Spleen (tissue), 11 donors: ENCODE measurements around the gene PTGER2. TPM values are rescaled to one million over a fixed set of nuclear protein-coding genes. Genes with fewer than 3 reads are reported as not detected.
A peak's percentile ranks its signal among the peaks of the same experiment; 100 is the strongest.

Experiments used
- DNase-seq: peaks from one replicate; pipeline ENCODE4 v3.0.0-alpha.2; 2020
- H3K27ac ChIP-seq, 8 donors: fragments of 200-600 bp; sonication (generic) in 7 of 8; 1 replicate in 4 of 8; 2 replicates in 4 of 8; pipeline versions ENCODE4 v1.5.0 to v1.8.0; 2016 to 2021; ENCODE audit warnings: inconsistent platforms in 4 of 8, mild to moderate bottlenecking in 4 of 8, moderate library complexity in 1 of 8
- H3K27me3 ChIP-seq, 7 donors: fragments of 200-600 bp; sonication (generic) in 6 of 7; replicated peaks in 1 of 7; 1 replicate in 4 of 7; 2 replicates in 3 of 7; pipeline versions ENCODE4 v1.5.0 to v1.8.0; 2016 to 2021; ENCODE audit warnings: inconsistent platforms in 3 of 7, mild to moderate bottlenecking in 1 of 7
- H3K36me3 ChIP-seq, 6 donors: fragments of 200-600 bp; sonication (generic) in 5 of 6; 1 replicate in 4 of 6; 2 replicates in 2 of 6; pipeline versions ENCODE4 v1.5.0 to v1.8.0; 2016 to 2021; ENCODE audit warnings: inconsistent platforms in 2 of 6
- H3K4me1 ChIP-seq, 6 donors: fragments of 200-600 bp; sonication (generic) in 5 of 6; 1 replicate in 3 of 6; 2 replicates in 3 of 6; pipeline versions ENCODE4 v1.5.0 to v1.8.0; 2016 to 2021; ENCODE audit warnings: inconsistent platforms in 3 of 6
- H3K4me3 ChIP-seq, 8 donors: fragments of 200-600 bp; sonication (generic) in 7 of 8; 1 replicate in 4 of 8; 2 replicates in 4 of 8; pipeline versions ENCODE4 v1.5.0 to v1.8.0; 2016 to 2021; ENCODE audit warnings: inconsistent platforms in 4 of 8, mild to moderate bottlenecking in 4 of 8, moderate library complexity in 2 of 8
- H3K9me3 ChIP-seq, 8 donors: fragments of 200-600 bp; sonication (generic) in 7 of 8; 1 replicate in 4 of 8; 2 replicates in 4 of 8; pipeline versions ENCODE4 v1.5.0 to v1.8.0; 2016 to 2021; ENCODE audit warnings: inconsistent platforms in 4 of 8
- CTCF ChIP-seq, 11 experiments: fragments of 200-600 bp in 7 of 11; fragments of 450-650 bp in 4 of 11; sonication (generic) in 4 of 11; IDR thresholded peaks in 8 of 11; conservative IDR thresholded peaks in 3 of 11; 1 replicate in 7 of 11; 2 replicates in 4 of 11; pipeline versions ENCODE4 v1.4.0 to v1.8.0; 2016 to 2021; ENCODE audit warnings: antibody characterized with exemption in 11 of 11, inconsistent platforms in 4 of 11, mild to moderate bottlenecking in 1 of 11
- POLR2A ChIP-seq, 3 donors: fragments of 450-650 bp; IDR thresholded peaks; one replicate each; pipeline ENCODE4 v1.5.1; 2017; ENCODE audit warnings: antibody characterized with exemption in 3 of 3, mild to moderate bottlenecking in 1 of 3
- POLR2AphosphoS5 ChIP-seq, 3 donors: sonication (generic); formaldehyde crosslinking; IDR thresholded peaks; one replicate each; pipeline ENCODE4 v1.5.1; 2017; ENCODE audit warnings: antibody characterized with exemption in 3 of 3
- WGBS, 5 donors: extraction: QIAGEN DNeasy Blood & Tissue Kit in 3 of 5; methylation state at CpG; one replicate each; pipeline versions ENCODE4 v1.1.5 to v1.1.7; 2013 to 2018; 5-methylcytosine and 5-hydroxymethylcytosine counted together
- intact Hi-C: fragments of 100-400 bp; cut with DNase I; formaldehyde crosslinking; loops from one replicate; pipeline ENCODE4 v1.15.0; 2023; ENCODE audit warnings: low total_unique reads
- polyA plus RNA-seq, 3 donors: library from polyadenylated mRNA; stranded (reverse); fragments of 200-250 nt; gene quantifications; one replicate each; pipeline ENCODE4 v1.2.1, GENCODE V29; 2013
- total RNA-seq, 7 donors: library from RNA; depleted of rRNA in 3 of 7; stranded (reverse); fragments of >200 nt in 3 of 7; fragmentation: NEBNext Ultra II Directional in 4 of 7; extraction: Animal tissue kit (Norgen Biotek cat#: 25700) in 4 of 7; gene quantifications; one replicate each; pipeline versions ENCODE4 v1.1.0 to v1.2.1, GENCODE V29; 2016 to 2021
- donor health status: healthy with polysubstance abuse.
- donor health status: DM: no; HTN: no; CAD: no; lungs with moderate emphysema.
- donor health status: DM: no; HTN: no; CAD: no.
- donor health status: Bipolar disorder and iron deficiency.
- donor health status: healthy.
- donor health status: DM: no; HTN: no; CAD: no.
- donor health status: DM: yes; HTN: yes; CAD: no.

Gene PTGER2
- total and polyA plus RNA-seq, 10 donors, result 1.5 to 44.7 (median 15.6) TPM

- no peaks in the 10 kb centered on the region for H3K36me3 ChIP-seq
- peaks cover 11 to 69% (median 50%) of the 10 kb centered on the region in 6 donors for H3K4me1 ChIP-seq
- WGBS, 5 donors, result 60 to 80% (median 65%) methylated on average over 6 of the region's 6 CpGs
- H3K27me3 ChIP-seq, result no peaks in the 10 kb centered on the region
- peak overlapping the region in 2 of 8 donors; percentile 3 to 32 for H3K27ac ChIP-seq
- H3K4me3 ChIP-seq, result no peak overlapping the region
- no peak for DNase-seq
- intact Hi-C loops, result no loop called here
- H3K9me3 ChIP-seq, result no peaks in the 10 kb centered on the region
- TF ChIP-seq POLR2AphosphoS5 (IDR thresholded peaks at IDR 0.05), result no peak
- TF ChIP-seq POLR2A (IDR thresholded peaks at IDR 0.05), result no peak
- no peak for TF ChIP-seq CTCF (IDR thresholded peaks at IDR 0.05 in 8 of 11, conservative IDR thresholded peaks at IDR 0.05 in 3 of 11)
Measured at GRCh38 chr14:52329678-52330369, 15.7 kb downstream of the PTGER2 start.

- Histone ChIP-seq H3K27me3 (no peaks in the 10 kb centered on the region), H3K36me3 (no peaks in the 10 kb centered on the region), H3K9me3 (no peaks in the 10 kb centered on the region), H3K27ac (no peak overlapping the region), H3K4me1 (peaks cover 2 to 45% (median 26%) of the 10 kb centered on the region in 6 donors), H3K4me3 (no peak overlapping the region)
- TF ChIP-seq POLR2AphosphoS5 (IDR thresholded peaks at IDR 0.05) (no peak), POLR2A (IDR thresholded peaks at IDR 0.05) (no peak), CTCF (IDR thresholded peaks at IDR 0.05 in 8 of 11, conservative IDR thresholded peaks at IDR 0.05 in 3 of 11) (no peak)
- 79 to 98% (median 91%) methylated on average over 3 of the region's 3 CpGs for WGBS, 5 donors
- DNase-seq, result no peak
- intact Hi-C loops, result no loop called here
Measured at GRCh38 chr14:52332269-52332668, 18.2 kb downstream of the PTGER2 start.

- intact Hi-C loops, result no loop called here
- Histone ChIP-seq H3K4me3 (no peak overlapping the region), H3K27me3 (no peaks in the 10 kb centered on the region), H3K36me3 (no peaks in the 10 kb centered on the region), H3K4me1 (peaks cover 0 to 36% (median 19%) of the 10 kb centered on the region in 6 donors), H3K9me3 (no peaks in the 10 kb centered on the region), H3K27ac (peak overlapping the region in 1 of 8 donors; percentile 33)
- 50 to 66% (median 64%) methylated on average over 5 of the region's 5 CpGs for WGBS, 5 donors
- DNase-seq, result no peak
- no peak for TF ChIP-seq POLR2AphosphoS5 (IDR thresholded peaks at IDR 0.05)
- no peak for TF ChIP-seq CTCF (IDR thresholded peaks at IDR 0.05 in 8 of 11, conservative IDR thresholded peaks at IDR 0.05 in 3 of 11)
- no peak for TF ChIP-seq POLR2A (IDR thresholded peaks at IDR 0.05)
Measured at GRCh38 chr14:52333108-52333507, 19.0 kb downstream of the PTGER2 start.

GRCh38 chr14:52333823-52334657, 19.9 kb downstream of the PTGER2 start:
- peak overlapping the region in 1 of 8 donors; percentile 33 for H3K27ac ChIP-seq
- peaks cover 0 to 27% (median 14%) of the 10 kb centered on the region in 6 donors for H3K4me1 ChIP-seq
- no peak for DNase-seq
- H3K27me3 ChIP-seq, result no peaks in the 10 kb centered on the region
- 67 to 81% (median 77%) methylated on average over 8 of the region's 8 CpGs for WGBS, 5 donors
- intact Hi-C loops, result no loop called here
- H3K4me3 ChIP-seq, result no peak overlapping the region
- TF ChIP-seq POLR2AphosphoS5 (IDR thresholded peaks at IDR 0.05) (peak in 1 of 3 donors; percentile 8), POLR2A (IDR thresholded peaks at IDR 0.05) (no peak)
- no peaks in the 10 kb centered on the region for H3K9me3 ChIP-seq
- no peaks in the 10 kb centered on the region for H3K36me3 ChIP-seq
